Measurements from ENCODE around the gene SIGLEC6. TPM values are rescaled to one million over a fixed set of nuclear protein-coding genes. Genes with fewer than 3 reads are reported as not detected.
A peak's percentile ranks its signal among the peaks of the same experiment; 100 is the strongest.

The SIGLEC6 gene
- polyA plus RNA-seq, 2 of the 4 experiments (the other 2 are of a cell fraction): not detected

GRCh38 chr19:51490676-51491075 is 40.8 kb downstream of the SIGLEC6 start (continued):
- no peak for TF ChIP-seq ATOH8 (CRISPR knock-in tag; IDR thresholded peaks at IDR 0.05; ENCODE audit: low read depth)
- TF ChIP-seq KDM5A (IDR thresholded peaks at IDR 0.05): no peak
- TF ChIP-seq ZFP36 (IDR thresholded peaks at IDR 0.05; ENCODE audit: borderline replicate concordance, partially characterized antibody): no peak

- Histone ChIP-seq H3K4me3 (no peak overlapping the region), H3K4me1 (no peaks in the 10 kb centered on the region), H3K9me3 (peaks cover 14% of the 10 kb centered on the region; the same call in 1 of the 3 replicates), H3K27ac (no peak overlapping the region), H3K4me2 (no peak overlapping the region)
- ATAC-seq (no peak), FAIRE-seq (no peak), DNase-seq (ENCODE audit: low read depth in 1 of 2, low spot score in 1 of 2) (no peak)
- WGBS (ENCODE audit: missing lambda C conversion rate): 2% methylated on average over 2 of the region's 2 CpGs
- ChIA-PET CTCF (interaction anchor here (0.5 kb wide), 1 partner anchor 168 kb away, joined by 3 read pairs; no protein-coding TSS in a partner anchor), POLR2A (no interaction called here)
- no peak for TF ChIP-seq FOSL2 (IDR thresholded peaks at IDR 0.05)
- TF ChIP-seq FOSL2 (CRISPR knock-in tag; IDR thresholded peaks at IDR 0.05): 0 out of 2 replicates have a peak, but pooled peaks have one; percentile 18
- no peak for TF ChIP-seq RCOR1 (IDR thresholded peaks at IDR 0.05; ENCODE audit: low read depth, low read length)
Observed at GRCh38 chr19:51489113-51489512, 42.4 kb downstream of the SIGLEC6 start.

- peaks cover 14% of the 10 kb centered on the region; the same call in 1 of the 3 replicates for H3K9me3 ChIP-seq
- DNase-seq (ENCODE audit: low read depth in 1 of 2, low spot score in 1 of 2) (no peak), FAIRE-seq (no peak), ATAC-seq (no peak)
- H3K4me1 ChIP-seq: no peaks in the 10 kb centered on the region
- CTCF ChIA-PET: no interaction called here
- POLR2A ChIA-PET: no interaction called here
- H3K4me3 ChIP-seq: no peak overlapping the region
- TF ChIP-seq MYC (IDR thresholded peaks at IDR 0.05; ENCODE audit: borderline replicate concordance, low read length) (no peak), JUNB (IDR thresholded peaks at IDR 0.05) (no peak), HOXB5 (CRISPR knock-in tag; IDR thresholded peaks at IDR 0.05) (no peak), MAX (IDR thresholded peaks at IDR 0.05) (no peak), SREBF2 (IDR thresholded peaks at IDR 0.05) (no peak), POLR2A (IDR thresholded peaks at IDR 0.05; ENCODE audit: low read length) (no peak), CBX2 (IDR thresholded peaks at IDR 0.05; ENCODE audit: borderline replicate concordance, low read depth) (no peak), ATOH8 (CRISPR knock-in tag; IDR thresholded peaks at IDR 0.05; ENCODE audit: low read depth) (no peak), RCOR1 (IDR thresholded peaks at IDR 0.05; ENCODE audit: low read depth, low read length) (no peak), POLR2AphosphoS2 (conservative IDR thresholded peaks at IDR 0.05; ENCODE audit: low read length) (no peak), FOSB (CRISPR knock-in tag; IDR thresholded peaks at IDR 0.05) (no peak), CHD4 (IDR thresholded peaks at IDR 0.05; ENCODE audit: borderline replicate concordance) (no peak), JUN (IDR thresholded peaks at IDR 0.05) (no peak), ELK1 (IDR thresholded peaks at IDR 0.05; ENCODE audit: low read depth, low read length) (no peak), ZSCAN20 (CRISPR knock-in tag; IDR thresholded peaks at IDR 0.05) (no peak), NFE2L2 (conservative IDR thresholded peaks at IDR 0.05; ENCODE audit: low read length) (no peak), FOXS1 (CRISPR knock-in tag; IDR thresholded peaks at IDR 0.05) (no peak), RFX5 (IDR thresholded peaks at IDR 0.05) (no peak)
- 3% methylated on average over 3 of the region's 3 CpGs for WGBS (ENCODE audit: missing lambda C conversion rate)
- no peak overlapping the region for H3K4me2 ChIP-seq
- H3K27ac ChIP-seq: no peak overlapping the region
Observed at GRCh38 chr19:51488491-51488890, 43.0 kb downstream of the SIGLEC6 start.

All from A549 (cell line).